ENCODE data around the gene HMCN2.

The HMCN2 gene

GRCh38 chr9:130347931-130348330, 82.4 kb downstream of the HMCN2 start:
- no peak for DNase-seq

- DNase-seq, result no peak
Measured at GRCh38 chr9:130348341-130348740, 82.8 kb downstream of the HMCN2 start.

- DNase-seq, result no peak
Measured at GRCh38 chr9:130348881-130349280, 83.3 kb downstream of the HMCN2 start.

GRCh38 chr9:130349398-130349797, 83.8 kb downstream of the HMCN2 start:
- DNase-seq, result no peak

- no peak for DNase-seq
Measured at GRCh38 chr9:130351343-130351742, 85.8 kb downstream of the HMCN2 start.

GRCh38 chr9:130352081-130352480, 86.5 kb downstream of the HMCN2 start:
- no peak for DNase-seq

- DNase-seq, result no peak
Measured at GRCh38 chr9:130352586-130353285, 87.2 kb downstream of the HMCN2 start.

GRCh38 chr9:130354378-130354777, 88.8 kb downstream of the HMCN2 start:
- no peak for DNase-seq

- no peak for DNase-seq
Measured at GRCh38 chr9:130354806-130355205, 89.2 kb downstream of the HMCN2 start.

- no peak for DNase-seq
Measured at GRCh38 chr9:130356033-130356432, 90.5 kb downstream of the HMCN2 start.

GRCh38 chr9:130356877-130357584, 91.5 kb downstream of the HMCN2 start:
- DNase-seq, result no peak

- DNase-seq, result no peak
Measured at GRCh38 chr9:130358928-130359327, 93.4 kb downstream of the HMCN2 start.

GRCh38 chr9:130359819-130360218, 94.3 kb downstream of the HMCN2 start:
- no peak for DNase-seq

- DNase-seq, result no peak
Measured at GRCh38 chr9:130360672-130361071, 95.1 kb downstream of the HMCN2 start.

- DNase-seq, result no peak
Measured at GRCh38 chr9:130361873-130362362, 96.4 kb downstream of the HMCN2 start.

GRCh38 chr9:130362691-130363090, 97.1 kb downstream of the HMCN2 start:
- no peak for DNase-seq

- no peak for DNase-seq
Measured at GRCh38 chr9:130363755-130364404, 98.3 kb downstream of the HMCN2 start.

- DNase-seq, result no peak
Measured at GRCh38 chr9:130364619-130365322, 99.2 kb downstream of the HMCN2 start.

- no peak for DNase-seq
Measured at GRCh38 chr9:130365323-130365721, 99.8 kb downstream of the HMCN2 start.

- DNase-seq, result no peak
Measured at GRCh38 chr9:130366072-130366471, 100.5 kb downstream of the HMCN2 start.

GRCh38 chr9:130366888-130367550, 101.5 kb downstream of the HMCN2 start:
- DNase-seq, result no peak

GRCh38 chr9:130368631-130369103, 103.1 kb downstream of the HMCN2 start:
- no peak for DNase-seq

- no peak for DNase-seq
Measured at GRCh38 chr9:130370226-130370625, 104.7 kb downstream of the HMCN2 start.

Data from CD4-positive, alpha-beta T cell treated with Interleukin-1 beta for 1 hour (primary cell).